Stomach (tissue), 4 donors: ENCODE data around the gene DIDO1.

Source experiments
- EP300 ChIP-seq: sonication (generic); formaldehyde crosslinking; IDR thresholded peaks from one replicate; pipeline ENCODE4 v1.6.1; 2017; ENCODE audit warnings: antibody characterized with exemption
- POLR2A ChIP-seq, 4 donors: fragments of 450-650 bp; IDR thresholded peaks; one replicate each; pipeline ENCODE4 v1.6.1; 2016; ENCODE audit warnings: antibody characterized with exemption in 4 of 4, control low read depth in 2 of 4, mild to moderate bottlenecking in 1 of 4, moderate library complexity in 1 of 4
- POLR2AphosphoS5 ChIP-seq, 3 donors: sonication (generic); formaldehyde crosslinking; IDR thresholded peaks; one replicate each; pipeline ENCODE4 v1.6.1; 2016; ENCODE audit warnings: antibody characterized with exemption in 3 of 3
- TF ChIP-seq, protein P1 (sequence below), 7 experiments: fragments of 450-650 bp in 4 of 7; fragments of 200-600 bp in 3 of 7; sonication (generic) in 3 of 7; IDR thresholded peaks; one replicate each; pipeline ENCODE4 v1.5.1; 2016 to 2019; ENCODE audit warnings: antibody characterized with exemption in 7 of 7, control low read depth in 2 of 7, mild to moderate bottlenecking in 1 of 7

DNA sequence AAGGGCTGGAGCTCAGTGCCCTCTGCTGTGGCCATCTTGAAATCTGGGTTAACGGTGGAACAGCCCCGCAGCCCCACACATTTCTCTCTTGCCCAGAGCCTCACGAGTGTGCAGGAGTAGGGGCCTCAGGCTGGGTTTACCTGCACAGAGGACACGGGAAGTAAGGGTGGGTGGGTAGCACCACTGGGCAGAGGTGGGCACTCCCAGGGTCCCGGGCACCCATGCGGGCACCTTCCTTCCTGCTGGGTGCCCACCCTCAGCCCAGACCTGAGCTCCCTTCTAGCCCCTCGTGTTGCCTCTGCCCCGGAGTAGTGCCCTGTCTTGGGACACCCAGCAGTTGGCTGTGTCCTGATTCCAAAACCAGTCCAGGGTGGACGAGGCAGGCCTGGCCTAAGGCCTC, 98.3 kb downstream of the DIDO1 start:
- TF ChIP-seq, protein P1, sequence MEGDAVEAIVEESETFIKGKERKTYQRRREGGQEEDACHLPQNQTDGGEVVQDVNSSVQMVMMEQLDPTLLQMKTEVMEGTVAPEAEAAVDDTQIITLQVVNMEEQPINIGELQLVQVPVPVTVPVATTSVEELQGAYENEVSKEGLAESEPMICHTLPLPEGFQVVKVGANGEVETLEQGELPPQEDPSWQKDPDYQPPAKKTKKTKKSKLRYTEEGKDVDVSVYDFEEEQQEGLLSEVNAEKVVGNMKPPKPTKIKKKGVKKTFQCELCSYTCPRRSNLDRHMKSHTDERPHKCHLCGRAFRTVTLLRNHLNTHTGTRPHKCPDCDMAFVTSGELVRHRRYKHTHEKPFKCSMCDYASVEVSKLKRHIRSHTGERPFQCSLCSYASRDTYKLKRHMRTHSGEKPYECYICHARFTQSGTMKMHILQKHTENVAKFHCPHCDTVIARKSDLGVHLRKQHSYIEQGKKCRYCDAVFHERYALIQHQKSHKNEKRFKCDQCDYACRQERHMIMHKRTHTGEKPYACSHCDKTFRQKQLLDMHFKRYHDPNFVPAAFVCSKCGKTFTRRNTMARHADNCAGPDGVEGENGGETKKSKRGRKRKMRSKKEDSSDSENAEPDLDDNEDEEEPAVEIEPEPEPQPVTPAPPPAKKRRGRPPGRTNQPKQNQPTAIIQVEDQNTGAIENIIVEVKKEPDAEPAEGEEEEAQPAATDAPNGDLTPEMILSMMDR (IDR thresholded peaks at IDR 0.05) = no peak
- TF ChIP-seq POLR2A (IDR thresholded peaks at IDR 0.05) (no peak), POLR2AphosphoS5 (IDR thresholded peaks at IDR 0.05) (no peak), EP300 (no peak)
